GM12892 (cell line): Measurements from ENCODE around the gene ADAMTS2.

Experiments
- DNase-seq: peaks from one replicate; pipeline ENCODE4 v3.0.0; 2011; ENCODE audit not compliant: insufficient read length
- FAIRE-seq: peaks from 2 replicates; lab custom pipeline; 2011; peaks lifted over from hg19 to GRCh38; lab: Jason Lieb, UNC
- POLR2A ChIP-seq: IDR thresholded peaks from 2 replicates; pipeline ENCODE4 v1.6.1; 2011; ENCODE audit warnings: low read depth, low read length, control low read depth
- POLR2AphosphoS5 ChIP-seq: IDR thresholded peaks from 2 replicates; pipeline ENCODE4 v1.6.1; 2011; ENCODE audit warnings: low read depth, low read length, control low read depth
- TAF1 ChIP-seq: IDR thresholded peaks from 2 replicates; pipeline ENCODE4 v1.6.1; 2011; ENCODE audit warnings: low read depth, mild to moderate bottlenecking, control low read depth, low read length, borderline replicate concordance

ADAMTS2 gene

DNA sequence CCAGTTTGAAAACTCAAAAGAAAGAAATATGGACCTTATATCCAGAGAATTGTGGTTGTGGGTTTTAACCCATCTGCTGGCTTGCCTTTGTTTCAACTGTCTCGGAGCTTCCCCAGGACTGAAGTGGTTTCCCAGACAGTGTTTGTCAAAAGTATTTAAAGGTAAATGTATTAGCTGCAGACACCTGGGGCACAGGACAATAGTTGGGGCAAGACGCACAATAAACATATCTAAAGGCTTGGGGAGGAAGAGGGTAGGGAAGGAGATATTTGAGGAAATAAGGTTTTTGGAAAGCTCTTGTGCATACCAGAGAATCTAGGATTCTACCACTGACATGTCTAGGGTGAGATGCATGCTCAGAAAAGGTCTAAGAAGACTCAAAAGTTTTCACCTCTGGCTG lies 99.0 kb downstream of the ADAMTS2 start:
- no peak for TF ChIP-seq POLR2AphosphoS5
- TF ChIP-seq TAF1 = no peak
- no peak for TF ChIP-seq POLR2A
- no peak for FAIRE-seq

DNA sequence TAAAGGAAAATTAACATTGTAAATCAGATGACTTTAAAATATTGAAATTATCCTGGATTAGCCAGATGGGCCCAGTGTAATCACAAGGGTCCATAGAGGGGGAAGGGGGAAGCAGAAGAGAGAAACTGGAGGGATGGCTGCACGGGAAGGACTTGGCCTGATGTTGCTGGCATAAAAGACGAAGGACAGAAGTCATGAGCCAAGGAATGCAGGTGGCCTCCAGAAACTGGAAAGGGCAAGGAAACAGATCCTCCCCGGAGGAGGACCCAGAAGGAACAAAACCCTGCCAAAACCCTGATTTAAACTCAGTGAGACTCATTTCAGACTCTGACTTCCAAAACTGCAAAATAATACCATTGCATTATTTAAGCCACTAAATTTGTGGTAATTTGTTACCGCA lies 100.2 kb downstream of the ADAMTS2 start:
- FAIRE-seq (no peak), DNase-seq (no peak)
- TF ChIP-seq TAF1 (no peak), POLR2A (no peak), POLR2AphosphoS5 (no peak)

More for the DNA sequence above, 99.0 kb downstream of the ADAMTS2 start:
- DNase-seq = no peak

DNA sequence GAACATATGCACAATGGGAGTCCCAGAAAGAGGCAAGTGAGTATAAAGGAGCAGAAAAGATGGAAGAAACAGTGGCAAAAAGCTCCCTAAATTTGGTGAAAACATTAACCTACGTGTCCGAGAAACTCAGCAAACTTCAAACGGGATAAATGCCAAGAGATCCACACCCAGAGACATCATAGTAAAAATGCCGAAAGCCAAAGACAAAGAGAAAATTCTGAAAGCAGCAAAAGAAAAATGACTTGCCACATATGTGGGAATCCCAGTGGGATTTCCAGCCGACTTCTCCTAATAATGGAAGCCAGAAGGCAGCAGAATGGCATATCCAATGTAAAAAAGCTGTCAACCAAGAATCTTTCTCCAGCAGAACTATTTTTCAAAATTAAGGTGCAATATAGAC lies 101.2 kb downstream of the ADAMTS2 start:
- no peak for TF ChIP-seq TAF1
- TF ChIP-seq POLR2AphosphoS5 = no peak
- no peak for TF ChIP-seq POLR2A
- FAIRE-seq (no peak), DNase-seq (no peak)

DNA sequence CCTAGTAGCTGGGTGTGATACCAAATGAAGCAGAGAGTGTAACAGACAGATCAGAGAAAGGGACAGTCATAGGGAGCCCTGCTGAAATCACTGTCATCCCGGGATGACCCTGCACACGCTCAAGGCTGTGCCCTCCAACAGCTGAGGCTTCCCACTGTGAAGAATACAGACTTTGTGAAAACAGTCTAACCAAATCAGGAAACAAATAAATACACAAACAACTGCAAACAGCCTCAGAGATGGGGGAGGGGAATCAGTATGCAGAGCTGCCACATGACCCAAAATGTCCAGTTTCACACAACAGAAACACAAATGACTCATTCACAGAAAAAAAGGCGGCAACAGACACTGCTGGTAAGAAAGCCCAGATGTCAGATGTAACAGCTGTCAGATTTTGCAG lies 101.9 kb downstream of the ADAMTS2 start:
- no peak for DNase-seq
- no peak for FAIRE-seq
- TF ChIP-seq TAF1 (no peak), POLR2AphosphoS5 (no peak), POLR2A (no peak)

DNA sequence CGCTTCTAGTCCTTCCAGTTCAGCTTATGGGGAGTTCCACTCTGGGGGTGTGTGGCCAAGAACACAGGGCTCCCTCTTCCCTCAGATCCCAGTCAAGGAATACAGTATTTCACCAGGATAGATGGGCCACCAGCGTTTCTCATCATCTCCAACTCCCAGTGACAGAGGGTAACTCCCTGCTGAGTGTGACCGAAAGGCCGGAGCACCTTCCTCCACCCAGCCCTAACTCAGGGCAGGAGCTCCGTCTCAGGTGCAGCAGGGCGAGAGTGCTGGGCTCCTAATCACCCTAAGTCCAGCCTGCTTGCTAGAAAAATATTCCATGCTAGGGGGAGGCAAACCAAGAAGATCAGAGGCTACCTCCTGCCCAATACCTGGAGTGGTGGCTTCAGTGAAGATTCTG lies 102.6 kb downstream of the ADAMTS2 start:
- TF ChIP-seq POLR2AphosphoS5 = no peak
- no peak for TF ChIP-seq TAF1
- no peak for TF ChIP-seq POLR2A
- FAIRE-seq (no peak), DNase-seq (no peak)

- no peak for FAIRE-seq
- TF ChIP-seq POLR2A (no peak), POLR2AphosphoS5 (no peak), TAF1 (no peak)
These were observed 103.4 kb downstream of the ADAMTS2 start for GRCh38 chr5:179241764-179242370.

GRCh38 chr5:179241175-179241574 lies 104.1 kb downstream of the ADAMTS2 start:
- DNase-seq (no peak), FAIRE-seq (no peak)
- no peak for TF ChIP-seq POLR2AphosphoS5
- no peak for TF ChIP-seq POLR2A
- no peak for TF ChIP-seq TAF1

More at GRCh38 chr5:179241764-179242370, 103.4 kb downstream of the ADAMTS2 start:
- no peak for DNase-seq

DNA sequence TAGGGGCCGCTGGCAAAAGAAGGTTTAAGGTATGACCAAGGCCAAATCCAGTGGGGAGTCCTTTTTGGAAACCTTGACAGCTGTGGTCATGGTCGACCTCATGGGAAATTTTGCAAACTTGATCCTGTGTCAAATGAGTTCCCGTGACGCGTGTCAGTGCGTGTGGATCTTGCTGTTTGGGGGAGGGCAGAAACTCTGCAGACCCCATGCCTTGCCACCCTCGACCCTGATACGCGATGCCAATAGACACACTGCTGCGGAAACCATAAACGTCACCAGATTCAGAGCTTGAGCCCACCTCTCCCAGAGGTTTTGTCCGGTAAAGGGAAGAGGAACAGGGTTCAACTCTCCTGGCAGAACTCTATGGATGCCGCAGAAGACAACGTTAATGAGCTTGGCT lies 104.7 kb downstream of the ADAMTS2 start:
- TF ChIP-seq POLR2A (no peak), TAF1 (no peak), POLR2AphosphoS5 (no peak)

DNA sequence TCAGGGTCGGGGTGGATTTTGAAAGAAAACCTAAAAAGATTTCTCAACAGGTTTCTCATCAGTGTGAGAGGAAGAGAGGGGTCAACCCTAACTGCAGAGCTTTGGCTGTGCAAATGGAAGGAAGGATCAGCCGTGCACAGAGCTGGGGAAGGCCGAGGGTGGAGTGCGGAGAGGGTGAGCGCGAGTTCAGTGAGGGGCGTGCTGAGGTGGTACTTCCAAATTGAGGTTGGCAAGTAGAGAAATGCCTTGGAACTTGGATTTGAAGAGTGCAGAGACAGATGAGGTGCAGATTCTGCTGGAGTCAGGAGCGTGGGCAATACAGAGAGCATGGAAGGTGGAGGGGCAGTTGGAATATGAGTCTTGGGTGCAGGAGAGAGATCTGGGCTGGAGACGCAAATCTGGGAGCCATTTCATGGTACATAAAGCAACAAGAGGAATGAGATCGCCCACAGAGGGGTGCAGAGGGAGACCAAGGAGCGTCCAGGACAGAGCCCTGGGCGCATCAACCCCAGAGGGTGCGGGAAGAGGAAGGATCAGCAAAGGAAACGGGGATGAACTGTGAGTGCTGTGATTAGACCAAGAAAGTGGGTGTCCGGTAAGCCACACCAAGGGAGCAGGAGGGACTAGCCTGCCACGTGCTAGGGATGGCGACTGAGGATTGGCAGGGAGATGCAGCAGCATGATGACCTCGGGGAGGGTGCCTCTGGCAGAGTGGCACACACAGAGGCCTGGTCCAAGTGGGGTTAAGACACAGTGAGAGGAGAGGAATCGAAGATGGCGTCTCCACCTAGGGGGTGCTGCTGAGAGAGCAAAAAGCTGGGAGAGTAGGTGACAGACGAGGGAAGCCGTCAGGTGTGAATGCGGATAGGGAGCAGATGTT lies 105.8 kb downstream of the ADAMTS2 start:
- DNase-seq = no peak
- TF ChIP-seq POLR2A = no peak
- TF ChIP-seq POLR2AphosphoS5 = no peak
- FAIRE-seq = no peak

More for the DNA sequence above, 104.7 kb downstream of the ADAMTS2 start:
- DNase-seq (no peak), FAIRE-seq (no peak)

DNA sequence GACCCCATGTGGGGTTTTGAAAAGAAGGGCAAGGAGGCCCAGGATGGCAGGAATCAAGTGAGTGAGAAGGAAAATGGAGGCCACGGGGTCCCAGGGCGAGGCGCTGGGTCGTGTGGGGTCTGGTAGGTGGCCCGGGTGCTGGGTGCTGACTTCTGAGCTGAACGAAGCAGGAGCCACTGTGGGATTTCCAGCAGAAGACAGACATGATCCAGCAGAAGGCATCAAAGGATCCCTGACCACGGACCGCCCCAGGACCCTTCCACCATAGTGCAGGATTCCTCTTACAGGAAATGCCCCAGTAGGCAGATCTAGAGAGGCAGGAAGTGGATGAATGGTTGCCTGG lies 106.7 kb downstream of the ADAMTS2 start:
- DNase-seq = no peak
- FAIRE-seq = no peak
- TF ChIP-seq POLR2AphosphoS5 (no peak), TAF1 (no peak), POLR2A (no peak)

GRCh38 chr5:179237770-179238627 lies 107.3 kb downstream of the ADAMTS2 start:
- TF ChIP-seq TAF1 (no peak), POLR2A (no peak), POLR2AphosphoS5 (no peak)
- no peak for FAIRE-seq
- DNase-seq = no peak

GRCh38 chr5:179235416-179236400 lies 109.6 kb downstream of the ADAMTS2 start:
- no peak for FAIRE-seq
- TF ChIP-seq POLR2AphosphoS5 = no peak
- no peak for TF ChIP-seq TAF1
- TF ChIP-seq POLR2A = no peak
- no peak for DNase-seq
